ENCODE measurements around the gene TALDO1.

DNA sequence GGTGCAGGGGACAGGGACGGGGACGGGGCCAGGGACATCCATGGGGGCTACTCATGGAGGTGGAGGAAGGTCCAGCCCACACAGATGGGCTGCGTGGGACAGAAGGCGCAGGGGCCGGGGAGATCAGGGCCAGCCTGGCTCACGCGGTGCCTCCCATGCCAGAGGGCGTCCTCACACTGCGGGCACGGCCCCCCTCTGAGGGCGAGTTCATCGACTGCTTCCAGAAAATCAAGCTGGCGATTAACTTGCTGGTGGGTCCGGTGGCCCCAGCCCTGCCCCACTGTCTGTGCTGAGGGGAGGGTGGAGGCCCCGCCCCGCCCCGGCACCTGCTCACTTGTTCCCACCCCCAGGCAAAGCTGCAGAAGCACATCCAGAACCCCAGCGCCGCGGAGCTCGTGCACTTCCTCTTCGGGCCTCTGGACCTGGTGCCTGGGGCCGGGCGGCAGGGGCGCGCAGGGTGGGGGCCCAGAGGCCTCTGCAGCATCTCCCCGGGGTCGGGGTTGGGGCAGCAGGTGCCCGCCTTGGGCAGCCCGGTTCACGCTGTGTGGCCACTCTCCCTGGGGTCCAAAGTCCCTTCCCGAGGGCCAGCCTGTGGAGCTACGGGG is 25.4 kb upstream of the TALDO1 start:
- no peak for TF ChIP-seq ATF1 (CRISPR knock-in tag; IDR thresholded peaks at IDR 0.05)
- no peak for TF ChIP-seq SP1 (CRISPR knock-in tag; conservative IDR thresholded peaks at IDR 0.05)
- TF ChIP-seq RELA (CRISPR knock-in tag; IDR thresholded peaks at IDR 0.05; ENCODE audit: borderline replicate concordance), result no peak
- TF ChIP-seq, protein P1, sequence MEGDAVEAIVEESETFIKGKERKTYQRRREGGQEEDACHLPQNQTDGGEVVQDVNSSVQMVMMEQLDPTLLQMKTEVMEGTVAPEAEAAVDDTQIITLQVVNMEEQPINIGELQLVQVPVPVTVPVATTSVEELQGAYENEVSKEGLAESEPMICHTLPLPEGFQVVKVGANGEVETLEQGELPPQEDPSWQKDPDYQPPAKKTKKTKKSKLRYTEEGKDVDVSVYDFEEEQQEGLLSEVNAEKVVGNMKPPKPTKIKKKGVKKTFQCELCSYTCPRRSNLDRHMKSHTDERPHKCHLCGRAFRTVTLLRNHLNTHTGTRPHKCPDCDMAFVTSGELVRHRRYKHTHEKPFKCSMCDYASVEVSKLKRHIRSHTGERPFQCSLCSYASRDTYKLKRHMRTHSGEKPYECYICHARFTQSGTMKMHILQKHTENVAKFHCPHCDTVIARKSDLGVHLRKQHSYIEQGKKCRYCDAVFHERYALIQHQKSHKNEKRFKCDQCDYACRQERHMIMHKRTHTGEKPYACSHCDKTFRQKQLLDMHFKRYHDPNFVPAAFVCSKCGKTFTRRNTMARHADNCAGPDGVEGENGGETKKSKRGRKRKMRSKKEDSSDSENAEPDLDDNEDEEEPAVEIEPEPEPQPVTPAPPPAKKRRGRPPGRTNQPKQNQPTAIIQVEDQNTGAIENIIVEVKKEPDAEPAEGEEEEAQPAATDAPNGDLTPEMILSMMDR (IDR thresholded peaks at IDR 0.05), result no peak
- no peak for TF ChIP-seq MXD4 (CRISPR knock-in tag; IDR thresholded peaks at IDR 0.05; ENCODE audit: borderline replicate concordance)
- TF ChIP-seq TEAD4 (CRISPR knock-in tag; IDR thresholded peaks at IDR 0.05), result no peak
- TF ChIP-seq, protein P2, sequence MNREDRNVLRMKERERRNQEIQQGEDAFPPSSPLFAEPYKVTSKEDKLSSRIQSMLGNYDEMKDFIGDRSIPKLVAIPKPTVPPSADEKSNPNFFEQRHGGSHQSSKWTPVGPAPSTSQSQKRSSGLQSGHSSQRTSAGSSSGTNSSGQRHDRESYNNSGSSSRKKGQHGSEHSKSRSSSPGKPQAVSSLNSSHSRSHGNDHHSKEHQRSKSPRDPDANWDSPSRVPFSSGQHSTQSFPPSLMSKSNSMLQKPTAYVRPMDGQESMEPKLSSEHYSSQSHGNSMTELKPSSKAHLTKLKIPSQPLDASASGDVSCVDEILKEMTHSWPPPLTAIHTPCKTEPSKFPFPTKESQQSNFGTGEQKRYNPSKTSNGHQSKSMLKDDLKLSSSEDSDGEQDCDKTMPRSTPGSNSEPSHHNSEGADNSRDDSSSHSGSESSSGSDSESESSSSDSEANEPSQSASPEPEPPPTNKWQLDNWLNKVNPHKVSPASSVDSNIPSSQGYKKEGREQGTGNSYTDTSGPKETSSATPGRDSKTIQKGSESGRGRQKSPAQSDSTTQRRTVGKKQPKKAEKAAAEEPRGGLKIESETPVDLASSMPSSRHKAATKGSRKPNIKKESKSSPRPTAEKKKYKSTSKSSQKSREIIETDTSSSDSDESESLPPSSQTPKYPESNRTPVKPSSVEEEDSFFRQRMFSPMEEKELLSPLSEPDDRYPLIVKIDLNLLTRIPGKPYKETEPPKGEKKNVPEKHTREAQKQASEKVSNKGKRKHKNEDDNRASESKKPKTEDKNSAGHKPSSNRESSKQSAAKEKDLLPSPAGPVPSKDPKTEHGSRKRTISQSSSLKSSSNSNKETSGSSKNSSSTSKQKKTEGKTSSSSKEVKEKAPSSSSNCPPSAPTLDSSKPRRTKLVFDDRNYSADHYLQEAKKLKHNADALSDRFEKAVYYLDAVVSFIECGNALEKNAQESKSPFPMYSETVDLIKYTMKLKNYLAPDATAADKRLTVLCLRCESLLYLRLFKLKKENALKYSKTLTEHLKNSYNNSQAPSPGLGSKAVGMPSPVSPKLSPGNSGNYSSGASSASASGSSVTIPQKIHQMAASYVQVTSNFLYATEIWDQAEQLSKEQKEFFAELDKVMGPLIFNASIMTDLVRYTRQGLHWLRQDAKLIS (CRISPR knock-in tag; IDR thresholded peaks at IDR 0.05; ENCODE audit: borderline replicate concordance), result no peak
- no peak for TF ChIP-seq ZNF232 (CRISPR knock-in tag; IDR thresholded peaks at IDR 0.05)
- TF ChIP-seq, protein P3, sequence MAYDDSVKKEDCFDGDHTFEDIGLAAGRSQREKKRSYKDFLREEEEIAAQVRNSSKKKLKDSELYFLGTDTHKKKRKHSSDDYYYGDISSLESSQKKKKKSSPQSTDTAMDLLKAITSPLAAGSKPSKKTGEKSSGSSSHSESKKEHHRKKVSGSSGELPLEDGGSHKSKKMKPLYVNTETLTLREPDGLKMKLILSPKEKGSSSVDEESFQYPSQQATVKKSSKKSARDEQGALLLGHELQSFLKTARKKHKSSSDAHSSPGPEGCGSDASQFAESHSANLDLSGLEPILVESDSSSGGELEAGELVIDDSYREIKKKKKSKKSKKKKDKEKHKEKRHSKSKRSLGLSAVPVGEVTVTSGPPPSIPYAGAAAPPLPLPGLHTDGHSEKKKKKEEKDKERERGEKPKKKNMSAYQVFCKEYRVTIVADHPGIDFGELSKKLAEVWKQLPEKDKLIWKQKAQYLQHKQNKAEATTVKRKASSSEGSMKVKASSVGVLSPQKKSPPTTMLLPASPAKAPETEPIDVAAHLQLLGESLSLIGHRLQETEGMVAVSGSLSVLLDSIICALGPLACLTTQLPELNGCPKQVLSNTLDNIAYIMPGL (CRISPR knock-in tag; IDR thresholded peaks at IDR 0.05), result no peak
- no peak for TF ChIP-seq ESRRA (CRISPR knock-in tag; IDR thresholded peaks at IDR 0.05; ENCODE audit: borderline replicate concordance)
- TF ChIP-seq, protein P4, sequence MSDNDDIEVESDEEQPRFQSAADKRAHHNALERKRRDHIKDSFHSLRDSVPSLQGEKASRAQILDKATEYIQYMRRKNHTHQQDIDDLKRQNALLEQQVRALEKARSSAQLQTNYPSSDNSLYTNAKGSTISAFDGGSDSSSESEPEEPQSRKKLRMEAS (CRISPR knock-in tag; IDR thresholded peaks at IDR 0.05), result no peak
- TF ChIP-seq JUN (CRISPR knock-in tag; IDR thresholded peaks at IDR 0.05), result no peak
- no peak for TF ChIP-seq FOXJ3 (CRISPR knock-in tag; IDR thresholded peaks at IDR 0.05; ENCODE audit: borderline replicate concordance)

All from WTC11 (cell line).